ENCODE data around the gene EPHA5. TPM values are rescaled to one million over a fixed set of nuclear protein-coding genes. Genes with fewer than 3 reads are reported as not detected.

The EPHA5 gene
- total RNA-seq, 1 experiment from 2014 or later = not detected

GRCh38 chr4:65498606-65499005 lies 171.7 kb downstream of the EPHA5 start:
- Histone ChIP-seq H2BK20ac (ENCODE audit: low read depth, low read length, poor library complexity, severe bottlenecking) (no peak overlapping the region), H2AFZ (ENCODE audit: low read length) (no peak overlapping the region), H3K4me2 (ENCODE audit: insufficient read depth, insufficient read length, low read length) (no peak overlapping the region), H3T11ph (ENCODE audit: low read length) (no peak overlapping the region), H3K4me1 (ENCODE audit: insufficient read depth, low read length) (no peaks in the 10 kb centered on the region), H4K20me1 (ENCODE audit: control insufficient read depth, insufficient read depth, insufficient read length) (no peaks in the 10 kb centered on the region), H3K18ac (ENCODE audit: insufficient read length, low read depth, low read length) (no peak overlapping the region), H2AK5ac (ENCODE audit: insufficient read length, low read length) (no peak overlapping the region), H4K8ac (replicated peaks; ENCODE audit: insufficient read length, low read depth, low read length) (no peak overlapping the region), H3K9me3 (ENCODE audit: control insufficient read depth, low read depth, low read length) (no peaks in the 10 kb centered on the region), H3K27ac (ENCODE audit: insufficient read length, low read depth, low read length) (no peak overlapping the region), H4K5ac (ENCODE audit: insufficient read length, low read depth, low read length) (no peak overlapping the region), H3K4ac (ENCODE audit: low read depth, low read length) (no peak overlapping the region), H3K79me1 (ENCODE audit: insufficient read depth, low read depth, low read length, poor library complexity, severe bottlenecking) (no peaks in the 10 kb centered on the region), H3K56ac (ENCODE audit: insufficient read length, low read depth, low read length) (no peak overlapping the region), H3K9ac (ENCODE audit: extremely low read depth, insufficient read length, low read length) (no peak overlapping the region), H3K79me2 (ENCODE audit: insufficient read depth, low read length) (no peaks in the 10 kb centered on the region), H2BK120ac (ENCODE audit: low read depth, low read length, poor library complexity, severe bottlenecking) (no peak overlapping the region), H3K23ac (ENCODE audit: insufficient read length, low read depth, low read length) (no peak overlapping the region), H3K14ac (ENCODE audit: insufficient read depth, low read length) (no peak overlapping the region), H2BK12ac (ENCODE audit: insufficient read length, low read depth, low read length) (no peak overlapping the region), H3K27me3 (ENCODE audit: insufficient read depth, low read length) (no peaks in the 10 kb centered on the region), H4K91ac (ENCODE audit: insufficient read length, low read depth, low read length) (no peak overlapping the region), H2BK15ac (ENCODE audit: low read depth, low read length) (no peak overlapping the region), H3K23me2 (ENCODE audit: insufficient read length, low read depth, low read length, poor library complexity, severe bottlenecking) (no peaks in the 10 kb centered on the region), H2BK5ac (ENCODE audit: insufficient read length, low read length) (no peak overlapping the region)
- no peaks in the 10 kb centered on the region for H3K4me1 Mint-ChIP-seq
- H3K36me3 Mint-ChIP-seq (ENCODE audit: insufficient read depth in 1 of 3, low read depth in 3 of 3) = no peaks in the 10 kb centered on the region
- no peaks in the 10 kb centered on the region for H3K27me3 Mint-ChIP-seq (ENCODE audit: low read depth)
- DNase-seq = no peak
- no peak overlapping the region for H3K27ac Mint-ChIP-seq
- no CpG with 5 or more reads among the region's 2 CpGs for WGBS (ENCODE audit: extremely low coverage, insufficient read length, low lambda C conversion rate)
- no peak overlapping the region for H3K4me3 Mint-ChIP-seq
- H3K9me3 Mint-ChIP-seq = no peaks in the 10 kb centered on the region; a peak in 1 of 5 replicates
- TF ChIP-seq CTCF (conservative IDR thresholded peaks at IDR 0.05) = no peak
